ENCODE data around the gene CERS6. TPM values are rescaled to one million over a fixed set of nuclear protein-coding genes. Genes with fewer than 3 reads are reported as not detected.

Gene CERS6
- total and polyA plus RNA-seq, 2 of the 8 experiments (the other 6 are each of a cell fraction or from before 2014, with no cell fraction given): 6.8 to 28.2 TPM

DNA sequence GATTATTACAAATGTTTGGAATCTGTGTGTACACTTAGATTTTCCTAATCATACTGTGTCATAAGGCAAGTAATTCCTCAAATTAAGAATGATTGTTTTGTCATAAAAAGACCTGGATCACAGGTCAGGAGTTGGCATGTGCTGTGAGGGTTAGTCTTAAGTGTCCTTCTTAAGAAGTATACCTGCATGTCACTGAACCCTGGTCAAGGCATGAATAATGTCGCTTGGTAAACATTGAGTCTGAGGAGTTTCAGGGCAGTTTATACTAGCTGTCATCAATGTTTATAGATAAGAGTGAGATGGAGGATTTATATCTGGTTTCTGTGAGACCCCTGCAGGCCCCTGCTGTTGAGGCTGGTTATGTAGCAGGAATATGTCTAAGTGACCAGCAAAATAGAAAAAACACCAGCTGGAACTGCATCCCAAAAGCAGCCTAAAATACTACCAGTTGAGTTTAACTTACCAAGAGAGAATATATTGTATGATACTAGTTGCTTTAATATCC is 234.4 kb downstream of the CERS6 start (continued):
- no peak for TF ChIP-seq ATF2 (IDR thresholded peaks at IDR 0.05; ENCODE audit: low read length)
- TF ChIP-seq KDM1A (IDR thresholded peaks at IDR 0.05; ENCODE audit: borderline replicate concordance, low read length): no peak
- no peak for TF ChIP-seq ASH2L (IDR thresholded peaks at IDR 0.05; ENCODE audit: low read length)
- TF ChIP-seq CEBPB (IDR thresholded peaks at IDR 0.05; ENCODE audit: low read depth, low read length): no peak
